ENCODE results near the gene GOLGA6C.
"Not testable (repeated sequence)": the region's sequence is repeated elsewhere in the genome, so short reads cannot be mapped to it uniquely, and the experiment has no call there.

Gene GOLGA6C, protein sequence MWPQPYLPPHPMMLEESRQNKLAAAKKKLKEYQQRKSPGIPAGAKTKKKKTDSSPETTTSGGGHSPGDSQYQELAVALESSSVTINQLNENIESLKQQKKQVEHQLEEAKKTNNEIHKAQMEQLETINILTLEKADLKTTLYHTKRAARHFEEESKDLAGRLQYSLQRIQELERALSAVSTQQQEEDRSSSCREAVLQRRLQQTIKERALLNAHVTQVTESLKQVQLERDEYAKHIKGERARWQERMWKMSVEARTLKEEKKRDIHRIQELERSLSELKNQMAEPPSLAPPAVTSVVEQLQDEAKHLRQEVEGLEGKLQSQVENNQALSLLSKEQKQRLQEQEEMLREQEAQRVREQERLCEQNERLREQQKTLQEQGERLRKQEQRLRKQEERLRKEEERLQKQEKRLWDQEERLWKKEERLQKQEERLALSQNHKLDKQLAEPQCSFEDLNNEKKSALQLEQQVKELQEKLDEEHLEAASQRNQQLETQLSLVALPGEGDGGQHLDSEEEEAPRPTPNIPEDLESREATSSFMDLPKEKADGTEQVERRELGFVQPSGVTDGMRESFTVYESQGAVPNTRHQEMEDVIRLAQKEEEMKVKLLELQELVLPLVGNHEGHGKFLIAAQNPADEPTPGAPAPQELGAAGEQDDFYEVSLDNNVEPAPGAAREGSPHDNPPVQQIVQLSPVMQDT

GRCh38 chr15:75258034-75258433, at the start of gene GOLGA6C:
Gene GOLGA6C, plus strand, starts transcription at chr15:75258334. Its CDS starts 265 bp downstream, at chr15:75258599.
- not testable (repeated sequence) for DNase-seq

DNA sequence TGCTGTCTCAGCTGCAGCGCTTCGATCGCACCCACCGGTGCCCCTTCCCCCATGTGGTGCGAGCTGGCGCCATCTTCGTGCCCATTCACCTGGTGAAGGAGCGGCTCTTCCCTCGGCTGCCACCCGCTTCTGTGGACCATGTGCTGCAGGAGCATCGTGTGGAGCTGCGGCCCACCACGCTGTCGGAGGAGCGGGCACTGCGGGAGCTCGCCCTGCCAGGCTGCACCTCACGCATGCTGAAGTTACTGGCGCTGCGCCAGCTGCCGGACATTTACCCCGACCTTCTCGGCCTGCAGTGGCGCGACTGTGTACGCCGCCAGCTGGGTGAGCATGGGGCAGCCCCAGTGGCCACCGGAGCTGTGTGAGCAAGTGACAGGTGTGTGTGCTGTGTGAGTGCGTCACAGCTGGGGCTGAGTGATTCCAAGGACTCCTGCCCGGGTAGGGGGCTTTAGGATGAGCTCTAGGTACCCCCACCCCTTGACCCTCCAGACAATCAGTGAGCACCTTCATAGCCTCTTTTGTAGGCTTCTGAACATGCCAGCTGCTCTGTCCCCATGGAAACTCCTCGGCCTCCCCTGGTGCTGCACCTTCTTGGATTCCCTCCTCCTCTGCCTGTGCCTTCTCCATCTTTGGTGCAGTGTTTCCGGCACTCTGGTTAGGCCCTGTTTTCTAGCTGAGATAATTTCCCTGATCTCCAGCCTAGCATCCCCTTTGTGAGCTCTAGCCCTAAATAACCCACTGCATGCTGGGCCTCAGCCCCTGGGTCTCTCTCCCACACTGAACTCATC, 49.4 kb upstream of the GOLGA6C start:
- DNase-seq: no peak

DNA sequence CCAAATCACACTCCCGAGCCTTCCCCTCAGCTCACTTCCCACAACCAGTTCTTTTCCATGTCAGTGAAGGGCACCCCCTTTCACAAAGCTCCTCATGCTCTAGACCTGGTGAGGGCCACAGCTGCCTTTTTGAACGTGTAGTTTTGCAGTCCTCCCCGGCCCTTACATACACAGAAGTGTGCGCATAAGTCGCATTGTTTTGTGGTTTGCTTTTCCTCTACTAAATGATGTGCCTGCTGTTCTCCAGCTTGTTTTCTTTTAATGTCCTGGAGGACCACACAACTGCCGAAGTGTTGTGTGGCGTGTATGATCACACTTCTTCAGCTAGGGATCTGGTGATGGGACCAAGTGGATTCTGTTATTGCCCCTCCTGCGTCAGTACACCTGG, 48.9 kb upstream of the GOLGA6C start:
- DNase-seq: no peak

DNA sequence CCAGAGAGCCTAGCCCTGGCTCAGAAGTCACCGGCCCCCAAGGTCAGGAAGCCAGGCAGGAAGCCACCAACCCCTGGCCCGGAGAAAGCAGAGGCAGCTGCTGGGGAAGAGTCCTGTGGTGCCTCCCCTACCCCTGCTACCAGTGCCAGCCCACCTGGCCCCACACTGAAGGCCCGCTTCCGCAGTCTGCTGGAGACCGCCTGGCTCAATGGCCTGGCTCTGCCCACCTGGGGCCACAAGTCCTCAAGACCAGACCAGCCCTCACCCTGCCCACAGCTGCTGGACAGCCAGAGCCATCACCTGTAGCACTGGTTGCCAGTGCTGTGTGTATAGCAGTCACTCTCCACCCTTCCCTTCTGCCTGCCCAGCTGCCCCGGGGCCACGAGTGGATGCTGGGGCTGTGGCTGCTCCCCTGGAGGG, 47.3 kb upstream of the GOLGA6C start:
- DNase-seq: no peak

DNA sequence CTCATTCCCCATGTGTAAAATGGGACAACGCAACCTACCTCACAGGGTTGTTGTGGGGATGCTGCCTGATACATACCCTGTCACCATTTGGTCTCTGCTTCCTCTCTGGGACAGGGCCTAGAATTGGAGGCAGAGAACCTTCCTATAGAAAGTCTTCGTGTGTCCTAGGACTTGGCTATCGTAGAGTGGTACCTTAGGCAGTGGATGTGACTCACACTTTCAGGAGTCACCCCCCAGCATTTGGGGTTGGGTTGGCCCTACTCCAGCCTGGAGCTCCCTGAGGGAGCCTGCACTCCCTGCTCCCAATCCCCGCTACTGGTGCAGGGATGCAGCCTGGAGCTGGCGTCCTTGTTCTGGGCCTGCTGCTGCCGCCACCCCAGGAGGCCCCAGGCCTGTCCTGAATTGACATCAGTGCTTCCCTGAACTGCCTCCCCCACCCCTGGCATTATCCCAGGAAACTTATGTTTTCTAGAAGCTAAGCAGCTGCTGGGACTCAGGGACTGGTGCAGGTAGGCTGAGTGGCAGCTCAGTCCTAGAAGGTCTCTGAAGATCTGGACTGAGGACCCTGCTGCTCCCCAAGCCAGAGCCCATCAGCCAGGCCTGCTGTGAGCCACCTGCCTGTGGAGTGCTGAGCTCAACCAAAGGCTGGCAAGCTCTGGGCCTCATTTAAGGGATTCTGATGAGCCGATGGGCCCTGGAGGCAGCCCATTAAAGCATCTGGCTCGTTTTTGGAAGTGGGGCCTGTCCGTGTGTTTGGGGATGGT, 46.5 kb upstream of the GOLGA6C start:
- DNase-seq: no peak

GRCh38 chr15:75212200-75212858, 45.8 kb upstream of the GOLGA6C start:
- DNase-seq: no peak

- no peak for DNase-seq
Observed at GRCh38 chr15:75213212-75213767, 44.8 kb upstream of the GOLGA6C start.

GRCh38 chr15:75213768-75214221, 44.3 kb upstream of the GOLGA6C start:
- no peak for DNase-seq

- no peak for DNase-seq
Observed at GRCh38 chr15:75214293-75215096, 43.6 kb upstream of the GOLGA6C start.

GRCh38 chr15:75215107-75216004, 42.8 kb upstream of the GOLGA6C start:
- DNase-seq: no peak

- no peak for DNase-seq
Observed at GRCh38 chr15:75217012-75217411, 41.1 kb upstream of the GOLGA6C start.

DNA sequence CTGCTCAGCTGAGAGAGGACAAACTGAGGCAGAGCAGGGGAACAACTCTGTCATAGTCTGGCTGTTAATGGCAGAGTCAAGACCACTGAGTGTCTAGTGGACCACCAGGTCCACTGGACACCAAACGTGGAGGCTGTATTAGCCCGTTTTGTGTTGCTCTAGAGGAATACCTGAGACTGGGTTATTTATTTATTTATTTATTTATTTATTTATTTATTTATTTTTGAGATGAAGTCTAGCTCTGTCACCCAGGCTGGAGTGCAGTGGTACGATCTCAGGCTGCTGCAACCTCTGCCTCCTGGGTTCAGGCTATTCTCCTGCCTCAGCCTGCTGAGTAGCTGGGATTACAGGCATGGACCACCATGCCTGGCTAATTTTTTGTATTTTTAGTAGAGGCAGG, 40.6 kb upstream of the GOLGA6C start:
- not testable (repeated sequence) for DNase-seq

DNA sequence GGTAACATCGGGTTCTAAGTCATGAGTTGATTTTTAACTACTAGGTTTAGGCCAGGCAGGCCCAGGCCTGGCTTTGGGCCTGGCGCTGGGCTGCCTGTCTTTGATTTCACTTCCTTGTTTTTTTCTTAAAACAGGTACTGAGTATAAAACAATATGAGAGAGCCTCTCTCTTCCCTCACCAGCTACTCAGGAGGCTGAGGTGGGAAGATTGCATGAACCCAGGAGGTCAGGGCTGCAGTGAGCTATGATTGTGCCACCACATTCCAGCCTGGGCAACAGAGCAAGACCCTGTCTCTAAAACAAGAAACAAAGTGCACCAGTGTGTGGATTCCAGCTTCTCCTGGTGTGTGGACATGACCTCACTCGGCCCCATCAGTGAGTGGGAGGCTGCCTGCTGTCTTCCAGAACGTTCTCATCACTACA, 38.6 kb upstream of the GOLGA6C start:
- DNase-seq: not testable (repeated sequence)

DNA sequence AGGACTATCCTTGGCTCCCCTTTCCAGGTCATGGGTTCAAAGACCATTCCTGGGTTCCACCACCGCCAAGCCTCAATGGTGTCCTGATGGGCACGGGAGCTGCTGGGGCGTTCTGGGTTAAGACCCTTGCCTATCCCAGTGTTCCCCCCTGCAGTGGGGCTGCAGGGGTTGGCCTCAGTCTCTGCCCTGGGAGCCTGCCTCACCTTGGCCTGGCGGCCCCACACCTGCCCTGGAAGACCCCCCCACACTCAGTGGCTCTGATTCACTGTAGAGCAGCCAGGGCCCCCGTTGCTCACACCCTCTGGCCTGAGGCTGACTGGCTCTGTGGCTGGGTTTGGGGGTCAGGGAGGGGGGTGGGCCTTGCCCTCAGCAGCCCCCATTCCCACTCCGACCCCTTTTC, 34.4 kb upstream of the GOLGA6C start:
- no peak for DNase-seq

- DNase-seq: no peak
Observed at GRCh38 chr15:75224281-75224680, 33.9 kb upstream of the GOLGA6C start.

- DNase-seq: not testable (repeated sequence)
Observed at GRCh38 chr15:75225102-75225836, 32.9 kb upstream of the GOLGA6C start.

- DNase-seq: no peak
Observed at GRCh38 chr15:75225951-75226732, 32.0 kb upstream of the GOLGA6C start.

GRCh38 chr15:75227112-75227511, 31.0 kb upstream of the GOLGA6C start:
- DNase-seq: not testable (repeated sequence)
